Measurements from ENCODE around the gene PLA2G4E.

DNA sequence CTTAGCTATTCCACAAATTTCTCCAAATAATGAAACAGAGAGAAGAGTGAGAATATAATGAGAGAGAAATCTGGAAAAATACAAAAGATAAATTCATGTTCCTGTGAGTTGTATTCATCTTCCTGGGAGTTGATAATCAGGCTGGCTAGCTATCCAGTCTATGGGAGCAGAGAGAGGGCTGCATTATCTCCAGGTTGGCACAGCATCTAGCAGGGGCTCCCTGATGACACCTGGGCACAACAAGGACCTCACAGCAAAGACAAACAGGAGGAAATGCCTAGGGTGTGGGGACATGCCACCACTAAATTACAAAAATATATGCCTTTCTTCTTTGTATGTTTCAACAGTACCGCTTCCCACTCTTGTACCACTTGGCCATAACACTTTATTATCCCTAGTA lies 50.4 kb downstream of the PLA2G4E start:
- TF ChIP-seq ZKSCAN1 (IDR thresholded peaks at IDR 0.05; ENCODE audit: low read depth, low read length) (no peak), GABPA (tag; conservative IDR thresholded peaks at IDR 0.05; ENCODE audit: low read depth) (no peak), TAF1 (IDR thresholded peaks at IDR 0.05; ENCODE audit: control insufficient read depth, extremely low read depth, insufficient read depth, low read length, severe bottlenecking) (no peak), XRCC3 (IDR thresholded peaks at IDR 0.05) (no peak), POLR2AphosphoS5 (IDR thresholded peaks at IDR 0.05; ENCODE audit: control insufficient read depth, insufficient read depth, low read depth, low read length) (no peak), CUX1 (CRISPR knock-in tag; IDR thresholded peaks at IDR 0.05) (no peak), HNRNPH1 (optimal IDR thresholded peaks at IDR 0.05; ENCODE audit: low read depth, low read length) (no peak)
- TF ChIP-seq, protein P1, sequence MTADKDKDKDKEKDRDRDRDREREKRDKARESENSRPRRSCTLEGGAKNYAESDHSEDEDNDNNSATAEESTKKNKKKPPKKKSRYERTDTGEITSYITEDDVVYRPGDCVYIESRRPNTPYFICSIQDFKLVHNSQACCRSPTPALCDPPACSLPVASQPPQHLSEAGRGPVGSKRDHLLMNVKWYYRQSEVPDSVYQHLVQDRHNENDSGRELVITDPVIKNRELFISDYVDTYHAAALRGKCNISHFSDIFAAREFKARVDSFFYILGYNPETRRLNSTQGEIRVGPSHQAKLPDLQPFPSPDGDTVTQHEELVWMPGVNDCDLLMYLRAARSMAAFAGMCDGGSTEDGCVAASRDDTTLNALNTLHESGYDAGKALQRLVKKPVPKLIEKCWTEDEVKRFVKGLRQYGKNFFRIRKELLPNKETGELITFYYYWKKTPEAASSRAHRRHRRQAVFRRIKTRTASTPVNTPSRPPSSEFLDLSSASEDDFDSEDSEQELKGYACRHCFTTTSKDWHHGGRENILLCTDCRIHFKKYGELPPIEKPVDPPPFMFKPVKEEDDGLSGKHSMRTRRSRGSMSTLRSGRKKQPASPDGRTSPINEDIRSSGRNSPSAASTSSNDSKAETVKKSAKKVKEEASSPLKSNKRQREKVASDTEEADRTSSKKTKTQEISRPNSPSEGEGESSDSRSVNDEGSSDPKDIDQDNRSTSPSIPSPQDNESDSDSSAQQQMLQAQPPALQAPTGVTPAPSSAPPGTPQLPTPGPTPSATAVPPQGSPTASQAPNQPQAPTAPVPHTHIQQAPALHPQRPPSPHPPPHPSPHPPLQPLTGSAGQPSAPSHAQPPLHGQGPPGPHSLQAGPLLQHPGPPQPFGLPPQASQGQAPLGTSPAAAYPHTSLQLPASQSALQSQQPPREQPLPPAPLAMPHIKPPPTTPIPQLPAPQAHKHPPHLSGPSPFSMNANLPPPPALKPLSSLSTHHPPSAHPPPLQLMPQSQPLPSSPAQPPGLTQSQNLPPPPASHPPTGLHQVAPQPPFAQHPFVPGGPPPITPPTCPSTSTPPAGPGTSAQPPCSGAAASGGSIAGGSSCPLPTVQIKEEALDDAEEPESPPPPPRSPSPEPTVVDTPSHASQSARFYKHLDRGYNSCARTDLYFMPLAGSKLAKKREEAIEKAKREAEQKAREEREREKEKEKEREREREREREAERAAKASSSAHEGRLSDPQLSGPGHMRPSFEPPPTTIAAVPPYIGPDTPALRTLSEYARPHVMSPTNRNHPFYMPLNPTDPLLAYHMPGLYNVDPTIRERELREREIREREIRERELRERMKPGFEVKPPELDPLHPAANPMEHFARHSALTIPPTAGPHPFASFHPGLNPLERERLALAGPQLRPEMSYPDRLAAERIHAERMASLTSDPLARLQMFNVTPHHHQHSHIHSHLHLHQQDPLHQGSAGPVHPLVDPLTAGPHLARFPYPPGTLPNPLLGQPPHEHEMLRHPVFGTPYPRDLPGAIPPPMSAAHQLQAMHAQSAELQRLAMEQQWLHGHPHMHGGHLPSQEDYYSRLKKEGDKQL (CRISPR knock-in tag; IDR thresholded peaks at IDR 0.05; ENCODE audit: borderline replicate concordance) = no peak
